GM19023 (cell line): ENCODE results near the gene EGR1.
"Not testable (repeated sequence)": the region's sequence is repeated elsewhere in the genome, so short reads cannot be mapped to it uniquely, and the experiment has no call there.

ENCODE experiments used
- ATAC-seq: cut with Tn5 transposase; IDR thresholded peaks from one replicate; pipeline ENCODE4 v1.9.1; 2021; ENCODE audit warnings: mild to moderate bottlenecking, moderate library complexity; ENCODE audit not compliant: unreplicated experiment

EGR1 gene

DNA sequence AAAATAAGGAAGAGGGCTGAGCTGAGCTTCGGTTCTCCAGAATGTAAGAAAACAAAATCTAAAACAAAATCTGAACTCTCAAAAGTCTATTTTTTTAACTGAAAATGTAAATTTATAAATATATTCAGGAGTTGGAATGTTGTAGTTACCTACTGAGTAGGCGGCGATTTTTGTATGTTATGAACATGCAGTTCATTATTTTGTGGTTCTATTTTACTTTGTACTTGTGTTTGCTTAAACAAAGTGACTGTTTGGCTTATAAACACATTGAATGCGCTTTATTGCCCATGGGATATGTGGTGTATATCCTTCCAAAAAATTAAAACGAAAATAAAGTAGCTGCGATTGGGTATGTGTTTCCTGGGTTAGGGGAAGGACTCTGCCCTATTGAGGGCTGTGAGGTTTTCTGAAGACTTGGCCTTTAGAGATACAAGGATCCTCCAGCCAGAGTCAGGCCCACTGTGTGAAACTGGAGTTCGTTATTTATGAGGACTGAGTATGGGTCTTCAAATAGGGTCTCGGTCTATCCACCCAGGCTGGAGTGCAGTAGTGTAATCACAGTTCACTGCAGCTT is 3.8 kb downstream of the EGR1 start:
- no peak for ATAC-seq

DNA sequence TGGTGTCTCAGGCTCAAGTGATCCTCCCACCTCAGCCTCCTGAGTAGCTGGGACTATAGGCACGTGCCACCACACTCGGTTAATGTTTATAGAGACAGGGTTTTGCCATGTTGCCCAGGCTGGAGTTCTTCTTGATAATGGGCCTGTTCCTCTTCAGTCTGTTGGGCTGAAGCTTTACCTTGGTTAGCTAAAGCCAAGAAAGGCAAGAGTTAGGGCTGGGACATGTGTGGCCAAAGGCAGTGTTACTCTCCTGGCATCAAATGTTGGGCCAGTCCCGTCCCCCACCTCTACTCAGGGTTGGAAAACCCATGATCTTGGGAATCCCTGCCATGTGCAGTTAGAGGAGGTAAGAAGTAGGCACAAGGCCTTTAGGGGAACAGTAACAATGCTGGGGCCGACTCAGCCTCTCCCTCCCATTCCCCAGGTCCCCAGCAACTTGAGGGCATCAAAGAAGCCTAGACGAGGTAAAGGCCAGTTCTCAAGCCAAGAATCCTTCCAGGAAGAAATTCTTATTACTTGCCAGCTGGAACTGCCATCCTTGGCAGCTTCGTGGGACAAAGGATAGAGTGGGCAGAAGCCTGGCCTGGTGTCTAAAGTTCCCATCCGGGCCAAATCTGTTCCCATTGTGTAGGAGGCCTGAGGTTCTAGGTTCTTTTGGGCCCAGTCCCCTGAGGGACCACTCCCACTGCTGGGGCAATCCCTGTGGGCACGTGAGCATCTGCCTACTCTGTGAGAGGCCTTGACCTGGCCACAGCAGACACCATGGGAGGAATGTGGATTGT is 4.5 kb downstream of the EGR1 start:
- ATAC-seq, result no peak

DNA sequence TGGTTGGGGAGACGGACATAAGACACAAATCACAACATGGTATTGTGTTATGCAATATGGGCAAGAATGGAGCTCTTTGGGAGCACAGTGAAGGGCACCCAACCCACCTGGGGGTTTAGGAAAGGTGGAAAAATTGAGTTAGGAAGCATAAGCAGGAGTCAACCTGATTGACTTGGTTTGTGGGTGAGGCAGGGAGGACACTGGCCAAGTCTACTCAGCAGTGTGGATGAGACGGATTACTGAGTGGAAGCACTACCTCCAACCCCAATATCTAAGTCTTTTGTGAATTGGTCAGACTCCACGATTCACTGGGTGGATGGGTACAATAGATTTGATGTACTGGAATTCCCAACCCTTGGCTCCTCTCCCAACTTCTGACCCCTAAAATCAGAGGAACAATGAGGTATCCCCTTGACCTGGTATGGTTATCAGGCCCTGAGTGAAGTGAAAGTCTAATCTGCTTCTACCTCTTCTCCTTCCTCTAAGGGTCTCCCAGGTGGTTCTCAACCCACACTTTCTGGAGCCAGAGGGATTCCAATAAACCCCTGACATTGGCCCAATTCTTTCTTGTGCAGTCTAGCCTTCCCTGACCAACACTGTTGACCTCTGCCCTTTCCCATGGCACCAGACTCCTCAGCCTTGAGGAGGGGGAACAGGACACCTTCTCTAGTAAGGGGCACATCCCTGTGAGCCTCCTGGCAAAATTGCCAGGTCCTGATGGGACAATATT is 5.2 kb downstream of the EGR1 start:
- no peak for ATAC-seq

DNA sequence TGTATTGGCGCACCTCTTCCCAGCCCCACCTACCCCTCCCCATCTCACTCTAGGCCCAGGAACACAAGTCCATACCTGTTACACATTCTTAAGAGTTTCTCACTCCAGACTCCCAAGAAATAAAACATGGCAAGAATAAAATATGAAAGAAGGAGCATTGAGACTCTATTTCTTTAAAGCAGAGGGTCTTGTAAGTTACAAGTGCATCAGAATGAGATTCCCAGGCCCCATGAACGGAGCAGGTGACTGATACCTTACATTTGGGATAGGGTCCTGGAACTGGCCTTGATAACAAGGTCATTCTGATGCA is 5.7 kb downstream of the EGR1 start:
- ATAC-seq, result no peak

DNA sequence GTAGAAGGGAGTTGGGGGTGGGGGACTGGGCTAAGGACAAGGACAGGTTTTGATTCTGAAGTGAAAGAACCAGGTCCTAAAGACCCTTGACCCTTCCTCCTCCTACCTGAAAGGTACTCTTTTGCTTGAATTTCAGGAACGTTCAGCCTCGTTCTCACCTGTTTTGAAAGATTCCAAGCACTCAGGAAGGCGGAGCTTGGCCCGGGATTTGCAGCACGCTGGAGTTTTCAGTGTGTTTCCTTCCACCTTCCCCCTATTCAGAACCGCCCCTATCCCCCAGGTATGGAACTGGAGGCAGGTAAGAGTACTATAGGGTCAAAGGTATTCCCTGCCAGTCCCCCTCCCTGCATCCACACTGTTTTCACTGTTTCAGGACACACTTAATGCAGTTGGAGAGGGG is 7.1 kb downstream of the EGR1 start:
- ATAC-seq, result no peak

DNA sequence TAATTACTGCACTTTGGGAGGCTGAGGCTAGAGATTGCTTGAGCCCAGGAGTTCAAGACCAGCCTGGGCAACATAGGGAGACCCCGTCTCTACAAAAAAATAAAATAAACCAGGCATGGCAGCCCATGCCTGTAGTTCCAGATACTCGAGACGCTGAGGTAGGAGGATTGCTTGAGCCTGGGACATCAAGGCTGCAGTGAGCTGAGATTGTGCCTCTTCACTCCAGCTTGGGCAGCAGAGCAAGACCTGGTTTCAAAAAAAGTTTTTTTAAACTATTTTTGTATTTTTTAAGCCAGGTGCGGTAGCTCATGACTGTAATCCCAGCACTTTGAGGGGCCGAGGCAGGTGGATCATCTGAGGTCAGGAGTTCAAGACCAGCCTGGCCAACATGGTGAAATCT is 7.9 kb downstream of the EGR1 start:
- ATAC-seq, result not testable (repeated sequence)

DNA sequence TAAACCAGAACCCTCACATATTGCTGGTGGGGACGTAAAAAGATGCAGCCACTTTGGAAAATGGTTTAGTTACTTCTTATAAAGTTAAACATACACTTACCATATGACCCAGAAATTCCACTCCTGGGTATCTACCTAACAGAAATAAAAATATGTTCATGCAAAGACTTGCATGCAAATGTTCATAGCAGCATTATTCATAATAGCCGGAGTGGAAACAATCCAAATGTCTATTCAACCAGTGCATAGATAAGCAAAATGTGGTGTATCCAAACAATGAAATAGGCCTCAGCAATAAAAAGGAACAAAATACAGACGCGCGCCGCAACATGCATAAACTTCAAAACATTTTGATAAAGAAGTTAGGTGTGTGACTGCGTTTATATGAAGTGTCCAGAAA is 11.6 kb downstream of the EGR1 start:
- ATAC-seq, result no peak

DNA sequence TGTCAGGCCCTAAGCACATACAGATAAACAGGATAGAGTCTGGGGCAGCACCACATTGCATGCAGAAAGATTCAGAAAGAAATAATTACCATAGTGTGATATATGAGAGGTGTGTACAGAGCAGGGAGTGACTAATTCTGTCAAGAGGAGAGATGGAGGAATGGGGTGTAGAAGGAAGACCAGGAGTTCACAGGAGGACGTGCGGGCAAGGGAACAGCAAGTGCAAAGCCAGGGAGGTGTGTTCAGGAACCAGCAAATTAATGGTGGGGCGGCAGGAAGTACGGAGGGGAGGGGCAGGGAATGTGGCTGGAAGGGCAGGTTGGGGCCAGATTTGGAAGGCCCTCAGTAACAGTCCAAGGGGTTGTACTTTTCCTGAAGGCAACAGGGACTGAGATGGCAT is 17.4 kb downstream of the EGR1 start:
- no peak for ATAC-seq

DNA sequence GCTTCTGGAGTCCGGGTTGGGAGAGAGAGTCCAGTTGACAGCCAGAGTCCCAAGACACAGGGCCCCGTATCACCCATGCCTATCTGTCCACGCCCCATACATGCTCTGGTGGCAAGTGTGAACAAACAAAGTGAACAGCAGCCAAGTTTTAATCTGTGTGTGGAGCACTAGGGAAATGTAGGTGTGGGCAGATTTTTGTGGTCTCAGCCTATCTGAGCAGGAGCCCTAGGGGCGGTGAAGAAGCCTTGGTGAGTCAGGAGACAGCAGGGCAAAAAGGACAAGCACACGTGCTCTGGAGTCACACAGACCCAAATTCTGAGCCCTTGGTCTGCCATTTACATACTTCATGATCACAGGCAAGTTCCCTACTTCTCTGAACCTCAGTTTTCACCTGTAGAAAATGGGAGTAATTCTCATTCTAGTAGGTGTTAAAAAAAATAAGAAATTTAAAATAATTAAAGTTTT is 23.2 kb downstream of the EGR1 start:
- ATAC-seq, result no peak

DNA sequence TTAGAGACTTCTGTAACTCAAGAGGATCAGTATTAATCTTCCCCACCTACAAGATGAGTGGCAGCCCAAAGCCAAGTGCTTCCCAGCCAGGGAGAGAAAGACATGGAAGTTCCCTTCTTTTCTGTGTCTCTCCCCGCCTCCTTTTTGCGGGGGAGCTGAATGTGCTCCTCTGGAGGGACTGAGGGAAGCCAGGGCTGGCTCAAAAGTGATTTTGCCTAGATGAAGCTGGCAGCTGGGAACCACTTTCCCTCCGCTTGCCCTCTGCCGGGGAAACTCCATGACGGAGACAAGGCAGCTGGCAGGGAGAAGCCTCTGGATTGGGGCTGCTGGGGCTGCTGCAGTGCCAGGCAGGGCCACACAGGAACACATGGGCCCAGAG is 24.4 kb downstream of the EGR1 start:
- ATAC-seq, result no peak

DNA sequence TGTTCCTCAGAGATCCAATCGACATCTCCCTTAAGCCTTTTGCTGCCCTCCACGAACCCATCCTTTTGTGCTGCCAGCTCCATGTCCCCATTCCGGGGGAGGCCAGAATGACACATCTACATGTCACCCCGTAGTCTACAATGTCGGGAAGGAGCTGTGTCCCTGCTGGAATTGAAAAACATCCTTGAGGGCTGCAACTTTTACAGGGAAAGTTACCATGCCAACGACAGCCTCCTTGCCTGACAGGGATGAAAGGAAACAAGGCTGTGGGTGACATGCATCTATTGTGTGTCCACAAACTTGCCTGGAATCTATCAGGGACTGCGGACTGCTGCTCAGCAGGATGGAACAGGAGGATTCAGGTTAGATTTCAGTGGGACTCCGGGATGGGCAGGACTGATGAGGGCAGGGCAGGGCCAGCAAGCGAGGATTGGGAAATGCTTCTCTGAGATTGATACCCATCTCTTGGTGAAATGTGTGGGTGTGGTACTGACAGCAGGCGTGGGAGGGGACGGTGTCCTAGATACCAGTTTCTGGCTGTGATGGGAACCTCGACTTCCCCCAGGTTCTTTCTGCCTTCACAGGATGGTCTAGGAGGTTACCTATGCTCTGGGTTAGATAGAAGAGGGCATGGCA is 25.5 kb downstream of the EGR1 start:
- ATAC-seq, result no peak

DNA sequence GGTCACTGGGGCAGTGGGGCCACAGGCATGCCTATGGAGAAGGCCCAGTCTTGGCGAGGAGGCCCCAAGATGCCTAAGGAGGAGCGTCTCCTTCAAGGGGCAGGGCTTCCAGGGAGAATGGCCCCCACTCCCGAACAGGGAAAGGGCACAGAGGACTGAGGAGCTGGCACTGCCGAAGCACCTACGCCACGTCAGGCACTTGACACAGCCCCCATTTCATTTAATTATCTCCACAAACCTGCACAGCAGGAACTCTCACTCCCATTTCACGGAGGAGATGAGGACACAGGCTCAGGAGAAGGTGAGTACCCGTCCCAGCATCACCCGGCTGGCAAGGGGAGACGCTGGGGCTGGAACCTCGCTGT is 26.0 kb downstream of the EGR1 start:
- ATAC-seq, result no peak

DNA sequence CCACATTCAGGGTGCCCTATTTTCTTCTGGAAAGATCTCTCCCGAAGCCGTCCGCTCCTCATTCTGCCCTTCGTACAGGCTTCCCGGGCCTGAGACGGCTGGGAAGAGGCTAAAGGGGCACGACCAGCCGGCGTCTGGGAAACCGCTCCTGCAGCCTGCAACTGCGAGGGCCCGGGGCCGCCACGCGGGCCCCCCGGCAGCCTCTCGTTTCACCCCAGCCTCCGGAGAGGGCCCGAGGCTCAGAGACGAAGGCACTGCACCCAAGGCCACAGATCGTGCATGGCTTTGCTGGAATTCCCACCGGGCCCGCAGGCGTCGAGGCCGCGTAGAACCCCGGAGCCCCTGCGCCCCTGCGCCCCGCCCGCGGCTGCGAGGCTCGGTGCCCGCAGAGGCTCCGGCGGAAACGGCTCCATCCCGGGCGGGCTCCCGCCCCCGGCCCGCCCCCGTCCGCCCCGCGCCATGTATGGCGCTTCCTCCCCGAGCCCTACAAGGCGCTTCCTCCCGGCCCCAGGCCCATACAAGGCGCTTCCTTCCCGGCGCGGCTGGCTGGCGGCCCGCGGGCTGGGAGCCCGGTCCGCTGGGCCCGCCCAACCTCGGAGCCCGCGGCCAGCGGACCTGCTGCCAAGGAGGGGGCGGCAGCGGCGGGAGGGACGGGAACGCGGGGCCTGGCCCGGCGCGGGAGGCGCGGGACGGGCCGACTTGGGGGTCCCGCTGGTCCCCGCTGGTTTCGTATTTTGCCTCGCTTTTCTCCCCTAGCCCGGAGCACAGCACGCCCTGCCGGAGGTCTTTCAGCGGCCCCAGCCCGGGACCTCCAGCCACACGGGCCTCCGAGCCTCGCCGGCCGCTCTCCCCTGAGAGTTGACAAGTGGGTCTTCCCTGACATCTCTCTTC is 26.6 kb downstream of the EGR1 start:
- peak; percentile 99 for ATAC-seq

DNA sequence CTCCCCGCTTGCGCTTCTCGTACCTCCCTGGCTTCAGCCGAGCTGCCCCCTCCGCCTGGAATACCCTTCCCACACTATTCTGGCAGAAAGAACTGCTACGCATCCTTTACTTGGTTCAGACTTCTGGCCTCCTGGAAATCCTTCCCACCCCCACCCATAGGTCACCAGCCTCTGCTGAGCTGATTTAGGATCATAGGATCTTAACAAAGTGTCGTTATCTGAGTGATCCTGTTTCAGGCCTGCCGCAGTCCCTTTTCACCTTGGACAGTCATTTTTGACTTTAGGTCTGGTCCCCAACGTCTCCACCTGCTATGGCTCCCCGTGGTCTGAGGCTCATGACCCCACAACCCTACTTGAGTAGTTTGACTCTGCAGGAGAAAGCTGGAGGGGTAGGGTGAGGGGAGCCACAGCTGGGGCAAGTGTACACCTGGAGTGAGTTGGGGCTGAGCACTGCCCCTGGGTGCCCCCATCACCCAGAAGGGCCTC is 27.3 kb downstream of the EGR1 start:
- ATAC-seq, result no peak

DNA sequence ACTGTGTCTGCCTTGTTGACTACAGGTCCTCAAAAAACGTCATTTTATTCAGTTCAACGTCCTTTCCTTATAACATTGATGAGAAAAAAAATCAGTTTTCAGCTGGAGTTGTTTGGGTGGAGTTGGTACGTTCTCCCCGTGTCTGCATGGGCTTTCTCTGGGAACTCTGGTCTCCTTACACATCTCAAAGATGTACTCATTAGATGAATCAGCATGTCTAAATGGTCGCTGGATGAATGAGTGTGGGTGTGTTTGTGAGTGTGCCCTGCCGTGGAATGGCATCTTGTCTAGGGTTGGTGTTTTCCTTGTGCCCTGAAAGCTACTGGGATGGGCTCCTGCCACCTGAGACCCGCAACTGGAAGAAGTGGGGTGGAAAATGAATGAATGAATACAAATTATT is 30.1 kb downstream of the EGR1 start:
- no peak for ATAC-seq

DNA sequence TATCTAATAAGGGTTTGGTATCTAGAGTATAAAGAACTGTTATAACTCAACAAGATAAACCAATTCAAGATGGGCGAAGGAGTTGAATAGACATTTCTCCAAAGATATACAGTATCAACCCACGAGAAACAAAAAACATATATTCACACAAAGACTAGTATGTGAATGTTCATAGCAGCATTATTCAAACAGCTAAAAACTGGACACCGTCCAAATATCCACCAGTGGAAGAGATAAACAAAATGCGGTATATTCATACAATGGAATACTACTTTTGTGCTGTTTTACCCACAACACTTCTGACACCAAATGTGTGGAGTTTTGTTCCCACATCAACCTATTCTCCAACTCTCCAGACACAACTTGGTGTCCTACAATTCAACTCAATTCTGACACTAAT is 33.1 kb downstream of the EGR1 start:
- ATAC-seq, result no peak

DNA sequence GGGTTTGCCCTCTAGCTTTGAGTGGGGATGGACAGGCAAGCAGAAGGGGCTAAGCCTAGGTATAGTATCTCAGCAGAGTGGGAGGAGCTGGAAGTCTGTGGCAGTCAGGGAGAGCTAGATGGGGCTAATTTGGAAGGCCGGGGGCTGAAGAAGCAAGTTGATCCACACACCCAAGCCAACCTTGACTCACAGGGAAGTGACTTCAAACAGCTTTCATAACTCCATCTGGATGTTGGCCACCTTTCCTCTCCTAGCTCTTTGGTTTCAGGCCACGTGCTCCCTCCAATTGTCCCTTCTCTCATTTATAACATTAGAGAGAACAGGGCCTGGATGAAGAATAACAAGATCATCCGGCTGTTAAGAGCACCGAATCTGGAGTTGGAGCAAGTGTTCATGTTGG is 36.8 kb downstream of the EGR1 start:
- ATAC-seq, result no peak

DNA sequence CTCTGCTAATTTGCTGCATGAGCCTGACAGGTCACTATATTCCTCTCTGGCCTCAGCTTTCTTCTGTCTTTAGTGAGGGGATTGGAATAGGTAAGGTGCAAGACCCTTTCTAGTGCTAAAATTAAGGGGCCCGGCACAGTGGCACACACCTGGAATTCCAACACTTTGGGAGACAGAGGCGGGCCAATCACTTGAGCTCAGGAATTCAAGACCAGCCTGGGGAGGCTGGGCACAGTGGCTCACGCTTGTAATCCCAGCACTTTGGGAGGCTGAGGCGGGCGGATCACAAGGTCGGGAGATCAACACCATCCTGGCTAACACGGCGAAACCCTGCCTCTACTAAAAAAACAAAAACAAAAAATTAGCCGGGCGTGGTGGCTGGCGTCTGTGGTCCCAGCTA is 37.2 kb downstream of the EGR1 start:
- ATAC-seq, result no peak

DNA sequence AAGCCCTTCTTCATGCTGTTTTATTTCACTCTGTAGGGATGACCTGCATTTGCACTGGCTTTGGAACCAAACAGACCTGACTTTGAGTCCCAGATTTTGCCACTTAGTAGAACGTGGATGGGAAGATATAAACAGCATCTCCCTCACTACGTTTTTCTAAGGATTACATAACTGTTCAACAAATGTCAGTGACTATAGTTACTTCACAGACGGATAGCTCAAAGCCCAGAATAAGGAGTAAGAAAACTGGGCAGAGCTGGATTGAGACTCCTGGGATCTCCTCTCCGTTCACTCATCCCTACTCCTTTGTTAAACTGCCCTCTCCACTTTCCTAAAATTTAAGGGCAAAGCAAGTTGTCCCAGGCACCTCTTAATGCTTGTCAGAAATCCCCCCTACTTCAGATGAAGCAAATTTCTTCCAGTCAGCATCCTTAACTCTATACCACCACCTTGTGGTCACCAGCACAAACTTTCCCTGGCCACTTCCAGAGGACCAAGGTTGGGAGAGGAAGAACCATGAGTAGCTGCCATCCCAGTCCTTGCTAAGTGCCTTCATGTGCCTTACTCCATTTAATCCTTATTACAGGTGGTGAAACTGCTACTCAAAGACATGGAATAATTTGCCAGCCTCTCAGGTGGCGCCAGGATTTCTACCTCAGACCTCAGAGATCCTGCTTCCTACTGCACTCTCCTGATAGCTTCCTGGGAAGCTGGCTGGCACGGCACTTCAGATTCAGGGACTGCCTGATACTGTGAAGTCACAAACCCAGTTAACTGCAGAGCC is 38.4 kb downstream of the EGR1 start:
- no peak for ATAC-seq

DNA sequence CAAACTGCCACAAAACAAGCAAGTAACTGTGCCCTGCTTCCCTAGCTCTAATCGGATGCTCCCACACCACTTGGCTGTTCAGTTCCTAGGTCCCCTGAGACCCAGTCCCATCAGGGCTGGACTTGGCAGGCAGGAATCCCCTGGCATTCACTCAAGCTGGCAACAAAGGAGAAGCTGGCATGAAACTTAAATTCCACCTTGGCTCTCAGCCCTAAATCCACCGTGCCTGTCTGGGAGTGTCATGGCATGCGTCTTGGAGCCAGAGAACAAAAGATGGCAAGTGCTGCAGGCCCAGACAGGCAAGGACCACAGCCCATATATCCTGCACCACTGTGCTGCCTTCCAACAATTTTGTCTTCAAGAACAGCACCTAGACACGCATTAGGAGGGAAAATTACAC is 39.5 kb downstream of the EGR1 start:
- ATAC-seq, result no peak
